K562 (cell line): ENCODE data around the gene SOX12. TPM values are rescaled to one million over a fixed set of nuclear protein-coding genes. Genes with fewer than 3 reads are reported as not detected.

Experiments used
- ARID1B ChIP-seq: fragments of 450-650 bp; IDR thresholded peaks from 2 replicates; pipeline ENCODE4 v1.6.1; 2016; ENCODE audit warnings: antibody characterized with exemption, mild to moderate bottlenecking, inconsistent platforms
- CBFA2T3 ChIP-seq: fragments of 450-650 bp; IDR thresholded peaks from 2 replicates; pipeline ENCODE4 v1.6.1; 2017
- CHAMP1 ChIP-seq: fragments of 450-650 bp; IDR thresholded peaks from 2 replicates; pipeline ENCODE4 v1.6.1; 2016; ENCODE audit warnings: mild to moderate bottlenecking
- COPS2 ChIP-seq: fragments of 450-650 bp; conservative IDR thresholded peaks from 2 replicates; pipeline ENCODE4 v1.6.1; 2016; ENCODE audit warnings: mild to moderate bottlenecking, moderate library complexity
- EHMT2 ChIP-seq: fragments of 450-650 bp; IDR thresholded peaks from 2 replicates; pipeline ENCODE4 v1.6.1; 2018; ENCODE audit warnings: antibody characterized with exemption
- ETV6 ChIP-seq, 3 experiments: fragments of 150-350 bp in 1 of 3; sonication (generic) in 1 of 3; formaldehyde crosslinking in 1 of 3; IDR thresholded peaks; 2 replicates each; pipeline versions ENCODE4 v1.6.1 to v1.8.0; 2014 to 2022; ENCODE audit warnings: borderline replicate concordance in 2 of 3, low read depth in 2 of 3, antibody characterized with exemption in 1 of 3, low read length in 1 of 3, mild to moderate bottlenecking in 1 of 3, missing genetic modification reagents in 1 of 3
- HINFP ChIP-seq: fragments of 450-650 bp; conservative IDR thresholded peaks from 2 replicates; pipeline ENCODE4 v1.6.1; 2016; ENCODE audit warnings: missing genetic modification characterization, low read depth, mild to moderate bottlenecking, control low read depth, missing compliant biosample characterization
- HLTF ChIP-seq: fragments of 450-650 bp; IDR thresholded peaks from 2 replicates; pipeline ENCODE4 v1.6.1; 2016
- KDM5B ChIP-seq: fragments of 200-600 bp; sonication (generic); IDR thresholded peaks from 2 replicates; pipeline ENCODE4 v1.6.1; 2012; ENCODE audit warnings: low read depth, mild to moderate bottlenecking, moderate library complexity, low read length, control low read depth, inconsistent platforms; ENCODE audit not compliant: insufficient replicate concordance
- MECOM ChIP-seq: fragments of 250-450 bp; sonication (Bioruptor Pico); IDR thresholded peaks from 2 replicates; pipeline ENCODE4 v1.8.0; 2022; ENCODE audit warnings: inconsistent platforms
- NFIX ChIP-seq: fragments of 250-450 bp; sonication (Bioruptor Pico); IDR thresholded peaks from 2 replicates; pipeline ENCODE4 v1.4.0; 2020; ENCODE audit warnings: low read depth, mild to moderate bottlenecking, moderate library complexity
- SMARCA4 ChIP-seq: fragments of 450-650 bp; IDR thresholded peaks from 2 replicates; pipeline ENCODE4 v1.6.1; 2016
- TARDBP ChIP-seq: fragments of 450-650 bp; IDR thresholded peaks from 2 replicates; pipeline ENCODE4 v1.6.1; 2016
- TBP ChIP-seq: optimal IDR thresholded peaks from 2 replicates; pipeline ENCODE3; 2011; ENCODE audit warnings: low read depth, low read length, improper control_type of control experiment
- TEAD2 ChIP-seq: fragments of 450-650 bp; IDR thresholded peaks from 2 replicates; pipeline ENCODE4 v1.6.1; 2016; ENCODE audit warnings: missing genetic modification characterization, control low read depth, missing compliant biosample characterization
- XRCC4 ChIP-seq: IDR thresholded peaks from one replicate; pipeline ENCODE4 v1.6.1; 2011; ENCODE audit not compliant: insufficient read depth, insufficient read length; ENCODE audit errors: extremely low read depth
- ZNF143 ChIP-seq: sonication (generic); formaldehyde crosslinking; IDR thresholded peaks from 2 replicates; pipeline ENCODE4 v1.9.0; 2022; ENCODE audit warnings: mild to moderate bottlenecking, missing genetic modification reagents
- ZNF699 ChIP-seq: fragments of 250-450 bp; sonication (Bioruptor Pico); IDR thresholded peaks from 2 replicates; pipeline ENCODE4 v1.8.0; 2021; ENCODE audit warnings: mild to moderate bottlenecking, moderate library complexity; ENCODE audit not compliant: insufficient replicate concordance
- polyA plus RNA-seq, 8 experiments: library from polyadenylated mRNA; depleted of rRNA in 4 of 8; stranded (reverse) in 5 of 8; unstranded in 3 of 8; fragments of >200 nt; fragmentation: Nextera tagmentation in 2 of 8; fragmentation: Illumina TruSeq in 1 of 8; extraction: Ambion mirVana in 2 of 8; extraction: Trizol in 1 of 8; gene quantifications; 2 replicates each; pipeline versions ENCODE4 v1.2.1 to v1.2.3, GENCODE V29; 2011 to 2014; ENCODE audit warnings: inconsistent platforms in 1 of 8, missing spikeins in 1 of 8
- total RNA-seq, 7 experiments: library from RNA; depleted of rRNA in 6 of 7; stranded (reverse); fragments of >200 nt in 6 of 7; fragmentation: Illumina TruSeq in 2 of 7; extraction: Trizol in 2 of 7; gene quantifications; 2 replicates each; pipeline versions ENCODE4 v1.2.1 to v1.2.3, GENCODE V29; 2011 to 2021; ENCODE audit warnings: low replicate concordance in 1 of 7
- TF ChIP-seq, protein P1 (sequence below): fragments of 250-450 bp; sonication (Bioruptor Pico); IDR thresholded peaks from 2 replicates; pipeline ENCODE4 v1.5.0; 2021; ENCODE audit warnings: mild to moderate bottlenecking, moderate library complexity
- TF ChIP-seq, protein P2 (sequence below): sonication (generic); formaldehyde crosslinking; IDR thresholded peaks from 2 replicates; pipeline ENCODE4 v1.8.0; 2022; ENCODE audit warnings: missing genetic modification reagents, mild to moderate bottlenecking, borderline replicate concordance

Gene SOX12
- total and polyA plus RNA-seq, 9 of the 15 experiments (the other 6 are each of a cell fraction or from before 2014, with no cell fraction given) = 0.42 to 26.3 (median 2.6) TPM

DNA sequence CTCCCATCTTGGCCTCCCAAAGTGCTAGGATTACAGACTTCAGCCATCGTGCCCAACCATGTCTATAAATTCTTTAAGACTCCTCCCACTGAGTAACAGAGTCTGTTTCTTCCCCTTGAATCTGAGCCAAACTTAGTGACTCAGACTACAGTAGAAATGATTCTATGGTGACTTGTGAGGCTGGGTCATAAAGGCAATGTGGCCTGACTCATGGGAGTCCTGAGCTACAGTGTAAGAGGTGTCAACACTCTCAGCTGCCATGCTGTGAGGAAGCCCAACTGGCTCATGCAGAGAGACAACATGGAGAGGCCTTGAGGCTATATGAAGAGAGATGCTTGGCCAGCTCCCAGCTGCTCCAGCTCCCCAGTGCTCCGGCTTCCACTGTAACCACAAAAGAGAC, 16.3 kb downstream of the SOX12 start (continued):
- TF ChIP-seq, protein P1, sequence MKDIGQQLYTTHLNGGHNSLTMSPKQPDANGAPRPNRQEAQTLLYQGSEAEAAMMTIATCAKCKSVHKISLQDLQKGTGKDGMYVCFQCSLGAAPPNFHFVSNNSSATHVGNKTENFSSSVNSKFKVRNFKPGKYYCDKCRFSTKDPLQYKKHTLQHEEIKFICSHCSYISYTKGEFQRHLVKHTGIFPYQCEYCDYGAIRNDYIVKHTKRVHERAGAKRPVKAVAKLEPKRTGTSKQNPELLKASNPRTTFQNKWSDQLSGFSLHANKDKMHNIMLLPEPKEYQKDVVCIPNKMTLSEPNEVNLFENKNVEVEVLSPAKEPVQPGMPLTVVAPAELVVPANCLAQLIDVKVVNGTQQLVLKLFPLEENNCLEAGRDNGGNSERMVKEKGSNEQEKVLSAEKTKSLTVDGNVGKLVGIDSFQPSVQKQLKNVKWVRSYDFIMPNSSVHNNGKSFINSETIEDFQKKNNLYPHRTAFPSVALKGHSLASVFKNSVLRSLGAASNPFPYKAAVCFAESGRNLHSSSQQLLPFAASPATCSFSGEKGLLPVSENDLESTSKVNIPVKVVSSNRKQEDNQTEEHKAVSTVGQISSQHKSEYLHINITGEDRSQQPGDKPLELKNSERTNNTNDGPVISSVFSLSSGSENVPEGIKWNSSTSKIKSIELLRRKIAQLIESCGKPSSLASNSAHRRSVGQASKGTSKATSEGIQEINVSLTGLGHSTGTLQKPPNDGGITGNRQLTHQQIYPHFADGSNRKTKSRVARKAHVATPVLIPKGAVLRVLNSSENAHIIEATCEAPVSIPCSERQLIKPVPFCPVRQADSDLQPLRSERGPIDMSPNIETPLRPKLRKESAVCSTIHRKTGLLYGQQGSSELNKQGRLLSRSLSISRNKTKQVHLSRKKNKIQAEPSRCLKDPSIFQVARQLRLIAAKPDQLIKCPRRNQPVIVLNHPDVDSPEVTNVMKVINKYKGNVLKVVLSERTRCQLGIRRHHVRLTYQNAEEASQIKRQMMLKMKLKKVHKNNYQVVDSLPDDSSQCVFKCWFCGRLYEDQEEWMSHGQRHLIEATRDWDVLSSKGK (CRISPR knock-in tag) = no peak
- TF ChIP-seq ETV6 (IDR thresholded peaks at IDR 0.05; ENCODE audit: borderline replicate concordance in 1 of 2, low read depth in 2 of 2, low read length in 1 of 2) (no peak), ETV6 (CRISPR knock-in tag; IDR thresholded peaks at IDR 0.05; ENCODE audit: borderline replicate concordance) (no peak), EHMT2 (peak; percentile 91), ARID1B (peak; percentile 34; the same call in 1 of the 2 replicates), HINFP (tag) (no peak), MECOM (CRISPR knock-in tag) (no peak), ZNF143 (no peak), CBFA2T3 (no peak), SMARCA4 (0 out of 2 replicates have a peak, but pooled peaks have one; percentile 41), COPS2 (no peak), CHAMP1 (no peak), TARDBP (no peak), HLTF (no peak), TEAD2 (tag) (no peak), KDM5B (no peak), TBP (no peak), XRCC4 (no peak), NFIX (CRISPR knock-in tag) (no peak), ZNF699 (CRISPR knock-in tag) (no peak)
- TF ChIP-seq, protein P2, sequence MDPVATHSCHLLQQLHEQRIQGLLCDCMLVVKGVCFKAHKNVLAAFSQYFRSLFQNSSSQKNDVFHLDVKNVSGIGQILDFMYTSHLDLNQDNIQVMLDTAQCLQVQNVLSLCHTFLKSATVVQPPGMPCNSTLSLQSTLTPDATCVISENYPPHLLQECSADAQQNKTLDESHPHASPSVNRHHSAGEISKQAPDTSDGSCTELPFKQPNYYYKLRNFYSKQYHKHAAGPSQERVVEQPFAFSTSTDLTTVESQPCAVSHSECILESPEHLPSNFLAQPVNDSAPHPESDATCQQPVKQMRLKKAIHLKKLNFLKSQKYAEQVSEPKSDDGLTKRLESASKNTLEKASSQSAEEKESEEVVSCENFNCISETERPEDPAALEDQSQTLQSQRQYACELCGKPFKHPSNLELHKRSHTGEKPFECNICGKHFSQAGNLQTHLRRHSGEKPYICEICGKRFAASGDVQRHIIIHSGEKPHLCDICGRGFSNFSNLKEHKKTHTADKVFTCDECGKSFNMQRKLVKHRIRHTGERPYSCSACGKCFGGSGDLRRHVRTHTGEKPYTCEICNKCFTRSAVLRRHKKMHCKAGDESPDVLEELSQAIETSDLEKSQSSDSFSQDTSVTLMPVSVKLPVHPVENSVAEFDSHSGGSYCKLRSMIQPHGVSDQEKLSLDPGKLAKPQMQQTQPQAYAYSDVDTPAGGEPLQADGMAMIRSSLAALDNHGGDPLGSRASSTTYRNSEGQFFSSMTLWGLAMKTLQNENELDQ (CRISPR knock-in tag) = no peak
